ENCODE results near the gene COL28A1. TPM values are rescaled to one million over a fixed set of nuclear protein-coding genes. Genes with fewer than 3 reads are reported as not detected.

The COL28A1 gene
- total and polyA plus RNA-seq, 7 donors, result 0.29 to 6.3 (median 1.9) TPM

- no peaks in the 10 kb centered on the region for H3K9me3 ChIP-seq
- H3K36me3 ChIP-seq (ENCODE audit: insufficient read depth in 1 of 2, low read depth in 1 of 2), result peaks cover 0 to 15% of the 10 kb centered on the region in 2 donors
- 80 to 93% (median 87%) methylated on average over 2 of the region's 2 CpGs for WGBS, 3 donors
- no peak overlapping the region for H3K27ac ChIP-seq
- no peak for DNase-seq
- ATAC-seq, result no peak
- peaks cover 0 to 4% (median 0%) of the 10 kb centered on the region in 3 donors for H3K27me3 ChIP-seq (ENCODE audit: insufficient read depth in 3 of 3, low read length in 2 of 3)
- no peak for TF ChIP-seq CTCF (IDR thresholded peaks at IDR 0.05)
- H3K4me1 ChIP-seq, result no peaks in the 10 kb centered on the region
- H3K4me3 ChIP-seq, result no peak overlapping the region
- intact Hi-C loops (cut with DNase I), result no loop called here
Observed at GRCh38 chr7:7519056-7519455, 16.6 kb downstream of the COL28A1 start.

DNA sequence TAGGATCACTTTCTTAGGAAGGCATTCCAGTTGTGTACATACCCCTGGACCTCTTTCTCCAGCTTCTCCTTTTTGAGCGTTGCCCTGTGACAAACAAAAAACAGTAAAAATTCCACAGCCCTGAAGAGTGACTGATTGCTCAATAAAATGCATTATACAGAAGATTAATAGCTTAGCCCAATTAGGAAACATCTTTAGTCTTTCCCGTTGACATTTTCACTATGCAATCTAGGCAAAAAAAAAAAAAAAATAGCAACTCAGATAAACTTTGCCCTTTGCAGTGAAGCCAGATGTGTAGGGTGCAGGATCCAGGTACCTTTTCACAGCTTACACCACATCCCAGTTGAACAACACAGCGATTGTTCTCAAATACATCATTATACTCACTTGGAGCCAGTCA lies 17.9 kb downstream of the COL28A1 start:
- H3K4me3 ChIP-seq, result no peak overlapping the region
- DNase-seq (no peak), ATAC-seq (no peak)
- H3K27ac ChIP-seq, result no peak overlapping the region
- H3K9me3 ChIP-seq, result no peaks in the 10 kb centered on the region
- intact Hi-C loops (cut with DNase I), result no loop called here
- no peak for TF ChIP-seq CTCF (IDR thresholded peaks at IDR 0.05)
- 36 to 45% (median 41%) methylated on average over 3 of the region's 3 CpGs for whole genome bisulfite sequencing, 3 donors
- H3K27me3 ChIP-seq (ENCODE audit: insufficient read depth in 3 of 3, low read length in 2 of 3), result peaks cover 0 to 4% (median 0%) of the 10 kb centered on the region in 3 donors
- H3K4me1 ChIP-seq, result no peaks in the 10 kb centered on the region
- H3K36me3 ChIP-seq (ENCODE audit: insufficient read depth in 1 of 2, low read depth in 1 of 2), result peaks cover 0 to 12% of the 10 kb centered on the region in 2 donors

DNA sequence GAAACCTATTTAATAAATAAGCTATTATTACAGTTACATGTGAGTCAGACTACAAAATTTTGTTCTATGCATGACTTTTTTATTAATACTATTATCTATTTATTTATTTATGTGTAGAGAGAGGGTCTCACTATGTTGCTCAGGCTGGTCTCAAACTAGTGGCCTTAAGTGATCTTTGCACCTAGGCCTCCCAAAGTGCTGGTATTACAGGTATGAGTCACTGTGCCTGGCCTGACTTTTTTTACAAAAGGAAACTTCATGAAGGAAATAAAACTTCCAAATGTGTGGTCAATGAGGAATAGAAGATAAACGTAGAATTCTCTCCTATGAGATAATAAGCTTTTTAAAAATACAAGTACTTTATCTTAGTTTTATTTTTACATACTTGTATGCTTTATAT lies 19.0 kb downstream of the COL28A1 start:
- WGBS, 3 donors, result 72 to 88% (median 84%) methylated on average over 1 of the region's 1 CpG
- ATAC-seq, result no peak
- Histone ChIP-seq H3K36me3 (ENCODE audit: insufficient read depth in 1 of 2, low read depth in 1 of 2) (peaks cover 0 to 12% of the 10 kb centered on the region in 2 donors), H3K4me1 (no peaks in the 10 kb centered on the region), H3K27ac (no peak overlapping the region), H3K27me3 (ENCODE audit: insufficient read depth in 3 of 3, low read length in 2 of 3) (peaks cover 0 to 4% (median 0%) of the 10 kb centered on the region in 3 donors), H3K4me3 (no peak overlapping the region), H3K9me3 (no peaks in the 10 kb centered on the region)
- no peak for DNase-seq
- TF ChIP-seq CTCF (IDR thresholded peaks at IDR 0.05), result no peak
- intact Hi-C loops (cut with DNase I), result no loop called here

DNA sequence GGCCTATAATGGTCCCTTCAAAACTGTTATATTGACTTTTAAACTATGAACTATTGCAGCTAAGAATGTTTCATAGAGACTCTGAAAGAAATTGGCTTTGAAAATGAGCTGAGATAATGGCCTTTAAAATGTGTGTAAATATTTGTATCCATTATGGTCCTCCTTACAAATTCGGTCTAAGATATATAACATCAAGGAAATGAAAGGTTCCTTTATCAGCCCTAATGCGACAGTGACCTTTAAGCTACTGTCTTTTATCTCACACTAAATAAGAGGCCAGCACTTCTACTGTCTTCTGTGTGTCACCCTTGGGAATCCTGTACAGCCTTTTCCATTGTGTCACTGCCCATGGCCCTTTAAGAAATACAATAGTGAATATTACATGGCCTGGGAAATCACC lies 19.5 kb downstream of the COL28A1 start:
- Histone ChIP-seq H3K9me3 (no peaks in the 10 kb centered on the region), H3K36me3 (ENCODE audit: insufficient read depth in 1 of 2, low read depth in 1 of 2) (peaks cover 0 to 12% of the 10 kb centered on the region in 2 donors), H3K27me3 (ENCODE audit: insufficient read depth in 3 of 3, low read length in 2 of 3) (peaks cover 0 to 4% (median 0%) of the 10 kb centered on the region in 3 donors), H3K4me1 (no peaks in the 10 kb centered on the region), H3K27ac (no peak overlapping the region), H3K4me3 (no peak overlapping the region)
- WGBS, 3 donors, result 88 to 90% (median 89%) methylated on average over 2 of the region's 2 CpGs
- ATAC-seq (no peak), DNase-seq (no peak)
- intact Hi-C loops (cut with DNase I), result no loop called here
- TF ChIP-seq CTCF (IDR thresholded peaks at IDR 0.05), result no peak

All from psoas muscle (tissue), 8 donors.